Activated T-helper 1 cell treated with anti-CD3 and anti-CD28 coated beads, Interleukin-12 subunit alpha, Interleukin-12 subunit beta, Interleukin-2, Interleukin-4 antibody, amounts not matched to agents 30 ng/mL and 10 ng/mL and 1 ng/mL, durations not matched to agents 14 hours and 24 hours and 36 hours (primary cell): ENCODE results near the gene ESPL1. TPM values are rescaled to one million over a fixed set of nuclear protein-coding genes. Genes with fewer than 3 reads are reported as not detected.
"Not testable (repeated sequence)": the region's sequence is repeated elsewhere in the genome, so short reads cannot be mapped to it uniquely, and the experiment has no call there.

Experiments used
- DNase-seq: peaks from one replicate; pipeline ENCODE4 v3.0.0; 2021; ENCODE audit warnings: low spot score
- H3K27ac Mint-ChIP-seq: one replicate; pipeline ENCODE4 v1.8.0; 2021; ENCODE audit warnings: mild to moderate bottlenecking, mixed read lengths
- H3K27me3 Mint-ChIP-seq: one replicate; pipeline ENCODE4 v1.8.0; 2022; ENCODE audit warnings: mild to moderate bottlenecking, moderate library complexity, mixed read lengths; ENCODE audit not compliant: insufficient read depth
- H3K36me3 Mint-ChIP-seq: one replicate; pipeline ENCODE4 v1.8.0; 2021; ENCODE audit warnings: low read depth, mixed read lengths
- H3K4me1 Mint-ChIP-seq: one replicate; pipeline ENCODE4 v1.8.0; 2021; ENCODE audit warnings: low read depth, mixed read lengths
- H3K4me3 Mint-ChIP-seq: one replicate; pipeline ENCODE4 v1.8.0; 2021; ENCODE audit warnings: mild to moderate bottlenecking, moderate library complexity, mixed read lengths
- H3K9me3 Mint-ChIP-seq: one replicate; pipeline ENCODE4 v1.8.0; 2021; ENCODE audit warnings: mixed read lengths
- intact Hi-C: fragments of 100-400 bp; cut with micrococcal nuclease; formaldehyde crosslinking; loops from one replicate; pipeline ENCODE4 v1.15.1; 2024
- total RNA-seq: library from RNA; stranded (reverse); gene quantifications from 2 replicates; pipeline ENCODE4 v1.2.3, GENCODE V29; 2022

Gene ESPL1
- total RNA-seq, 1 donor from 2014 or later = 61.2 TPM

- Mint-ChIP-seq H3K27me3 (peaks cover 30% of the 10 kb centered on the region), H3K4me3 (no peak overlapping the region), H3K27ac (no peak overlapping the region), H3K9me3 (no peaks in the 10 kb centered on the region), H3K36me3 (no peaks in the 10 kb centered on the region), H3K4me1 (peaks cover 20% of the 10 kb centered on the region)
- DNase-seq = no peak
- intact Hi-C loops = no loop called here
These were observed 59.4 kb downstream of the ESPL1 start for GRCh38 chr12:53327435-53328042.

GRCh38 chr12:53328043-53328435 is 59.9 kb downstream of the ESPL1 start:
- no peak for DNase-seq
- no peaks in the 10 kb centered on the region for H3K9me3 Mint-ChIP-seq
- peaks cover 20% of the 10 kb centered on the region for H3K4me1 Mint-ChIP-seq
- intact Hi-C loops = no loop called here
- no peaks in the 10 kb centered on the region for H3K36me3 Mint-ChIP-seq
- H3K27ac Mint-ChIP-seq = no peak overlapping the region
- peaks cover 30% of the 10 kb centered on the region for H3K27me3 Mint-ChIP-seq
- H3K4me3 Mint-ChIP-seq = no peak overlapping the region

DNA sequence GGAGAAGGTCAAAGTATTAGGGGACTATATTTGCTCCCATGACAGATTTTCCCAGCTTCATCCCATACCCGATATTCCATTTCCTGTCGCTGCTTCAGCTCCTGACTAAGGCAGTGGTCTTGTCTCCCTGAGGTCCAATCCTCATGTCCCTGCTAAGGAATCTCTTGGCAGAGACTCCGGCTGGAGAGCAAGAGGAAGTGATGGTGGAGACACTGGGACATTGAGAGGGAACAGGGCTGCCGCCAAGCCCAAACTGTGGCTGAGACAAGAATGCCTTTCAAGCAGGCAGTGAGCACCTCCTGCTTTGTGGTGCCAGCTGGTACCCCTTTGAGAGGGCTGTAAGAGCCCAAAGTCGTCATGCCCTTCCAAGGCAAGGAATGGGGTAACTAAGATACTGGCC is 62.6 kb downstream of the ESPL1 start:
- Mint-ChIP-seq H3K9me3 (no peaks in the 10 kb centered on the region), H3K27ac (no peak overlapping the region), H3K4me1 (peaks cover 6% of the 10 kb centered on the region), H3K36me3 (no peaks in the 10 kb centered on the region), H3K27me3 (peaks cover 44% of the 10 kb centered on the region), H3K4me3 (no peak overlapping the region)
- no peak for DNase-seq
- intact Hi-C loops = no loop called here

DNA sequence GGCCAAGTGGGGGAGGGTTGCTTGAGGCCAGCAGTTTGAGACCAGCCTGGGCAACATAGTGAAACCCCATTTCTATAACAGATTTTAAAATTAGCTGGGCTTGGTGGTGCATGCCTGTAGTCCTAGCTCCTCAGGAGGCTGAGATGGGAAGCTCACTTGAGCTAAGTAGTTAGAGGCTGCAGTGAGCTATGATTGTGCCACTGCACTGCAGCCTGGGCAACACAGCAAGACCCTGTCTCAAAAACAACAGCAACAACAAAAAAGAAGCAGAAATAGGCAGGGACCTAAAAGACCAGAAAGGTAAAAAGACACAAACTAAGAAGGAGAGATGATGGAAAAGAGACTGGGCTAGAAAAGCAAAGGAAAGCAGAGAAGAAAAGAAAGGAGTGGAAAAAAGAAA is 64.2 kb downstream of the ESPL1 start:
- intact Hi-C loops, H3K4me1 Mint-ChIP-seq, H3K9me3 Mint-ChIP-seq, H3K27ac Mint-ChIP-seq, DNase-seq, H3K4me3 Mint-ChIP-seq, H3K36me3 Mint-ChIP-seq: not testable (repeated sequence)
- H3K27me3 Mint-ChIP-seq = peaks cover 46% of the 10 kb centered on the region

DNA sequence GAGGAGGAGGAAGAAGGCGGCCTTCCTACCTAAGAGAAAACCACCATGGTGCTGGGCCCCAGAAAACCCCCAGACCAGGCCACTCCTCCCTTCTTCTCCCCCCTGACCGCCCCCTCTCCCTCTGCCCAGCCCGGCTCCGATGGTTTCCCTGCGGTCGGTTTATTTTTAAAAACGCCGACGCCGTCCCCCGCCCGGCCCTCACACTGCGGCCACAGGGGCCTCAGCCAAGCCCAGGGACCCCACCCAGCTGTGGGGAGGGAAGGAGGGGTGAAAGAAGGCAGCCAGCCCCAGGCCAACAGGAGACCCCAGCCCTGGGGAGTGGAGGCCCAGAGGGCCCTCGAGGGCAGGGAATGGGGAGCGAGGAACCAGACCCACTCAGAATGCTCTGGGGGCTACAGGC is 64.6 kb downstream of the ESPL1 start:
- no peaks in the 10 kb centered on the region for H3K36me3 Mint-ChIP-seq
- peaks cover 44% of the 10 kb centered on the region for H3K27me3 Mint-ChIP-seq
- no peak overlapping the region for H3K27ac Mint-ChIP-seq
- H3K4me3 Mint-ChIP-seq = no peak overlapping the region
- DNase-seq = no peak
- H3K4me1 Mint-ChIP-seq = peaks cover 4% of the 10 kb centered on the region
- H3K9me3 Mint-ChIP-seq = no peaks in the 10 kb centered on the region
- intact Hi-C loops = no loop called here

DNA sequence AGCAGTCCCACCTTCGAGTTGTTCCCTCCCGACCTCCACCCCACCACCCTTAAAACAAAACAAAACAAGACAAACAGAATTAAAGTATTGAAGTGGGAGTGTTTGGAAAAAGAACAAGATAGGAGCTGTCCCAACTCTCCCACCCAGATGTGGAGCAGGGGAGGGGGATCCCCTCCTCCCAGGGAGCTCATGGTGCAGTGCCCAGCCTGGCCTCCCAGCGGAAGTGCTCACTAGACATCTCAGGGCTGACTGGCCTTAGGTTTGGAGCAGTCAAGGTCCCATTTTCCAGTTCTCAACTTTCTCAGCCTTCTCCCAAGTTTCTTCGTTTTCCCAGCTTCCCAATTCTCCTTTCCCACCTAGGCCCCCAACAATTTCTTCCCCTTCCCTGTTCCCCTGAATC is 65.2 kb downstream of the ESPL1 start:
- no peak for DNase-seq
- no peaks in the 10 kb centered on the region for H3K9me3 Mint-ChIP-seq
- peaks cover 49% of the 10 kb centered on the region for H3K27me3 Mint-ChIP-seq
- H3K4me1 Mint-ChIP-seq = peaks cover 9% of the 10 kb centered on the region
- no peak overlapping the region for H3K27ac Mint-ChIP-seq
- H3K36me3 Mint-ChIP-seq = no peaks in the 10 kb centered on the region
- H3K4me3 Mint-ChIP-seq = no peak overlapping the region
- intact Hi-C loops = no loop called here

DNA sequence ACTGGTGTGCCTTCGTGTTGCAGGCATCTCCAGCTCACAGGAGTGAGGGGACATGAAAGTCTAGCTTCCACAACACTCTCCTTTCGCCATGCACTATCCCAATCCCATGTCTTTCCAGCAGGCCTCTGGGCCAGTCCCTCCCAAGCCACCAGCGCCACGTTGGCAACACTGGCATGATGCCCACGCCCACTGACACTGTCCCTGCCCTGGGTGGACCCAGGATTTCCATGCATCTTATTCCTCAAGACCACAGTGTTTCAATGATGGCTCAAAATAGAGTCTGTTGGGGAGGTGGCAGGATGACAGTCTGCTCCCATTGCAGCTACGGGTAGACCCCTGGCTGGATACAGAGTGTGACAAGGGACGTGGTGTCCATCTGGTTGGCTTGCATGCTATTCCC is 65.7 kb downstream of the ESPL1 start:
- no peak for DNase-seq
- peaks cover 52% of the 10 kb centered on the region for H3K27me3 Mint-ChIP-seq
- no peaks in the 10 kb centered on the region for H3K36me3 Mint-ChIP-seq

DNA sequence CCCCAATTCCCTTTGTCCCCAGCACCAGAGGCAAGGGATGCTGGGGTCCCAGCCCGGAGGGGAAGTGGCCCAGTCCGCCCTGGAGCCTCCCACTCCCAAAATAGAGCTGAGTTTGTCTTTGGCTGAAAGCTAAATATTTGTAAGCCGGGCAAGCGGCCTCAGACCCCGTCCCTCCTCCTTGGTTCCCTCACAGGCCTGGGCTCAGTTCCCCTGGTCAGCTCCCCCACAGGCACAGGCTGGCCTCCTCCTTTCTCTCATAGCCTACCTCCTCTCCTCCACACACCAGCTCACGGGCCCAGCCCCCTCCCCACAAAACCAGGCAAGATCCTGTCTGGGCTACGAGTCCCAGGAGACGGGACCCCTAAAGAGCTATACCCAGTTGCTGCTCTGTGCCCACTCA is 66.7 kb downstream of the ESPL1 start:
- Mint-ChIP-seq H3K4me3 (no peak overlapping the region), H3K27ac (peak overlapping the region; percentile 40), H3K9me3 (no peaks in the 10 kb centered on the region), H3K27me3 (peaks cover 51% of the 10 kb centered on the region), H3K4me1 (peaks cover 12% of the 10 kb centered on the region), H3K36me3 (no peaks in the 10 kb centered on the region)
- DNase-seq = no peak
- intact Hi-C loops = no loop called here

More for the DNA sequence above, 65.7 kb downstream of the ESPL1 start:
- Mint-ChIP-seq H3K4me3 (no peak overlapping the region), H3K9me3 (no peaks in the 10 kb centered on the region), H3K4me1 (peaks cover 12% of the 10 kb centered on the region), H3K27ac (peak overlapping the region; percentile 48)
- intact Hi-C loops = no loop called here

- Mint-ChIP-seq H3K27ac (no peak within 1 kb of the TSS), H3K27me3 (peaks cover 51% of the 10 kb centered on the region), H3K4me1 (peaks cover 12% of the 10 kb centered on the region), H3K36me3 (no peaks in the 10 kb centered on the region), H3K9me3 (no peaks in the 10 kb centered on the region), H3K4me3 (no peak within 1 kb of the TSS)
- intact Hi-C loops = no loop called here
- no peak for DNase-seq
These were observed 68.1 kb downstream of the ESPL1 start, which contains the start of gene SP7 for GRCh38 chr12:53336181-53336681. SP7 (minus strand) TSS chr12:53336354; CDS start chr12:53335646, 708 bp downstream.

DNA sequence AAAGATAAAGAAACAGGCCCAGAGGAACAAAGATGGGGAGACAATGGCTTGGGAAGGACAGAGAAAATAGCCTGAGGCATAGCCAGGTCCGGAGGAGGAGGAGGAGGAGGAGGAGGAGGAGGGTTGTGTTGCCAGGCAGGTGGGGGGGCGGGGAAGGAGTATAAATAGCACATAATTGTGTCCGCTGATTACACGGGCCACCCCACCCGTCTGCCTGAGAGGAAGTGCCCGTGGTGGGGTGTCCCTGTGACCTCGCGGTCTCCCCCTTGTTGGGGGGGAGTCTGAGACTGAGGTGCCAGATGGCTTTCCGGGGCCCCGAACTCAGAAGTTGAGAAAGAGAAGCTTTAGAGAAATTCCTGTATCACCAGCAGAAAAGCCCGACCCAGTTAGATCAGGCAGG is 69.9 kb downstream of the ESPL1 start:
- Mint-ChIP-seq H3K36me3 (no peaks in the 10 kb centered on the region), H3K4me1 (peaks cover 13% of the 10 kb centered on the region), H3K4me3 (no peak overlapping the region), H3K9me3 (no peaks in the 10 kb centered on the region), H3K27ac (no peak overlapping the region), H3K27me3 (peaks cover 48% of the 10 kb centered on the region)
- no peak for DNase-seq
- intact Hi-C loops = no loop called here

- intact Hi-C loops = no loop called here
- H3K36me3 Mint-ChIP-seq = no peaks in the 10 kb centered on the region
- no peak overlapping the region for H3K27ac Mint-ChIP-seq
- H3K4me1 Mint-ChIP-seq = peaks cover 21% of the 10 kb centered on the region
- no peaks in the 10 kb centered on the region for H3K9me3 Mint-ChIP-seq
- DNase-seq = no peak
- no peak overlapping the region for H3K4me3 Mint-ChIP-seq
- peaks cover 47% of the 10 kb centered on the region for H3K27me3 Mint-ChIP-seq
These were observed 70.8 kb downstream of the ESPL1 start for GRCh38 chr12:53338916-53339315.

DNA sequence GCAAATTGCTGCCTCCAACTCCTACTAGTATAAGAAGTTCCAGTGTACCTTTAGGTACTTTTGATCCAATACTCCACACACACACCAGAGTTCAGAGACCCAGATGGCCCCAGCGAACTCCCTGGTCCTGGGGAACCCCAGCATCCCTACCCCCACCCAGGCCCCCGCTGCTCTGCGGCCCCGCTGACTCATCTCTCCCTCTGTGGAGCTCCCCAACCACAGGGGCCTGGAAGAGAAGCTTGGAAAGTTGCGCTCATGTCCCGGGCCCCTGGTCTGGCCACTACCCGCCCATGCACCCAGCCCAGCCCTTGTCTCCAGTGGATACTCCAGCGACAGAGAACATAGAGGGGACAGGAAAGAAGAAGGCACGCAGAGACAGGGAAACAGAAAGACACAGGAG is 72.3 kb downstream of the ESPL1 start:
- DNase-seq = no peak
- intact Hi-C loops = no loop called here
- Mint-ChIP-seq H3K27me3 (peaks cover 39% of the 10 kb centered on the region), H3K4me3 (no peak overlapping the region), H3K27ac (no peak overlapping the region), H3K9me3 (no peaks in the 10 kb centered on the region), H3K4me1 (peaks cover 33% of the 10 kb centered on the region), H3K36me3 (no peaks in the 10 kb centered on the region)
